HG02981 (cell line): ENCODE measurements around the gene SUSD6.
"Not testable (repeated sequence)": the region's sequence is repeated elsewhere in the genome, so short reads cannot be mapped to it uniquely, and the experiment has no call there.

Source experiments
- ATAC-seq: cut with Tn5 transposase; IDR thresholded peaks from one replicate; pipeline ENCODE4 v1.9.1; 2021; ENCODE audit warnings: mild to moderate bottlenecking, moderate library complexity; ENCODE audit not compliant: unreplicated experiment

Gene SUSD6

DNA sequence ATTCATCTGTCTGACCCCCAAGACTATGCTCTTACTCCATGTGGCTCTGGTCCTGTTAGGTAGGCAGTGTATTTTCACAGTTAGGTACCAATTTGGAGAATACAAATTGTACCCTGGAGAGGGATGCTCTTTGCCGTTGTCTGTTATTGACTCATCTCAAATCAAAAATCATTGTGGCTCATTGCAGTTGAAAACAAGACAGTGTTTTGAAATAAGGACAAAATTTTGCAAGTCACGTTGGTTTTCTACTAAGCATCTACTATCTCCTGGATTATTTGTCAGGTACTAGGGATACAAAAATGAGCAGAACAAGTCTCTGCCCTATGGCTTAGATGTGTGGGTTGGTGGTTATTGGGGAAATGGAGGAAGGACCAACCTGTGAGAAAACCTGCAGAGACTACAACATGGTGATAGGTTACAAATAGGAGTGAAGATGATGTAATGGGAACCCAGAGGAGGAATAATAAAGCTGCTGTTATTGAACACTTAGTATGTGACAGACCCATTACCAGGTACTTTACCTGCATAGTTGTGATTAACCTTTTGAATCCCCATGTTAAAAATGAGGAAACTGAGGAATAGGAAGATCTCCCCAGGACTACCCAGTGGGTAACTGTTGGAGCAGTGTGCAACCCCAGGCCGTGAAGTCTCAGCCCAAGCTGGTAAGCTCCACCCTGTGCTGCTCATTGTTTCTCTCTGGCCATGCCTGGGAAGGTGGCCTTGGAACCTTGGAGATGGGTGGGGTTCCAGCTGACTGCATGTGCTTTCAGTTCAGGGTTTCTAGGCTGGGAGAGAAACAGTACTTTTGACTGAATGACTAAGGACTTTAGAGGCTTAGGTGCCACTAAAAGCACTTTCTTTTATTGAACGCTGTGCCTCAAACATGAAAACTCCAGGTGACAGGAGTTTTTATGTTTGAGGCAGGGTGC, 82.7 kb downstream of the SUSD6 start:
- no peak for ATAC-seq

DNA sequence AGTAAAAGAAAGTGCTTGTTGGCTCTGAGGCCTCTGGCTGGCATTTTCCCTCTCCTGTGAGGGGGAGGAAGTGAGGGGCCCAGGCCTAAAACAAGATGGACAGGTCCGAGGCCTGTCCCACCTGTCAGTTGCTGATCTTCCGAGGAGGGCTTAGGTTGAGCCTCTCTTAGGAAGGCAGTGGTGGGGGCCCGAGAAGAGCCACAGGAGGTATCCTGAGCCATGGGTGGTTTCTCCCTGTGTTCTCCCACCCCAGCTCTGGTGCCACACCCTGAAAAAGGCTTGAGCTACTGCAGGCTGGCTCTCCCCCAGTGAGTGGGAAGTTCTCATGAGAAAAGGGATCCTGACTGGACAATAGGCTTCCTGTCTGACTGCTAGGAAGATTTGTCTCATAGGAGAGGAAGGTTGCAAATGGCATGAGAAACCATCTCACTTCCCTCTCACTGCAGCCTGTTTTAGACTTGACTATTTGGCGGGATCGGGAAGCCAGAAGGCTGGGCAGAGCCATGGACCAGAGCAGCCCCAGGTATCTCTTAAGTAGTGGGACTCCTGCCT, 83.4 kb downstream of the SUSD6 start:
- no peak for ATAC-seq

DNA sequence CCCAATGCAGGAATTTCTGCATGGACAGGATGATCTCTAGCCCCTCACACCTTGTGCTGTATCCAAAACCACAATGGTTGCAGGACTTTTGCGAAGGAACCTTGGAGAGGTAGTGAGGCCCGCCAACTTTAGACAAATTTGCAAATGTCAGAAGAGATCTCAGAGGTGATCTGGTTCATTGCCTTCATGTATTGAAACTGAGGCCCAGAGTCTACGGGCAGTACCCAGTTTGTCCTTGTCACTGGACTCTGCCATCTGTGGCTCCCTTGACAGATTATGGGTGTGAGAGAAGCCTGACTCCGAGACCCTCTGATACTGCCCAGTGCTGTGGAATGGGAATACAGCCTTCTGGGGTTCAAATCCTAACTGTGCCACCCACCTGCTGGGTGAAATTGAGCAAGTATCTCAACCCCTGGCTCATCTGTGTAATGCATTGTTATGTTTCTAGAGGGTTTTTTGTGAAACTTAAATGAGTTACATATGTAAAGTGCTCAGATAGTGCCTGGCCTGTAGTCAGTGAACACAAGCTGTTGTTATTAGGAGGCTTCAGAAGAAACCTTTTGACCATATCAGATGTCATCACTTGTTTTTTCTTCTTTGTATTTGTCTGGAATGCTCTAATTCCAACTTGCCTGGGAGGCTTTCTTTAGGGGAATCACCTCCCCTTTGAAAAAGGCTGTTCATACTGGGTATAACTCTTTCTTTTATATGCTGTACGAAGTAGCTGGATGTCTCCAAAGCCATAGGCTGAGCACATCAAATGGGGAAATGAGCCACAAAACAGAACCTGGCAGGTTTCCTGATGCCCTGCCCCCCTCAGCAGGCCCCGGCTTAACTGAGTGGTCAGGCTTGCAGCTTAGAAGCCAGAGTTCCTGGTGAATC, 84.2 kb downstream of the SUSD6 start:
- ATAC-seq, result peak; percentile 45

DNA sequence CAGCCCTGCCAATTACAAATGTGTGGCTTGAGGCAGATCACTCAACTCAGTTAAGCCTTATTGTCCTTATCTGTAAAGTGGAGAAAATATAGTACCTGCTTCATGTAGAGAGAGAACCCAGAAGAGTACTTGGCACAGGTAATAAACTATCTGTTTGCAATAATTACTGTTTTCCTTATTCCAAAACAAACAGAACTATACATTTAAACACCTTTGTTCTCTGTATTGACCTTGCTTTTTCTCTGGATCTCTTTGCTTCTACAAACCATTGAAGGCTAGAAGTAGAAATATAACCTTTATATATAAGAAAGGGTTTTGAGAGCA, 84.8 kb downstream of the SUSD6 start:
- no peak for ATAC-seq

DNA sequence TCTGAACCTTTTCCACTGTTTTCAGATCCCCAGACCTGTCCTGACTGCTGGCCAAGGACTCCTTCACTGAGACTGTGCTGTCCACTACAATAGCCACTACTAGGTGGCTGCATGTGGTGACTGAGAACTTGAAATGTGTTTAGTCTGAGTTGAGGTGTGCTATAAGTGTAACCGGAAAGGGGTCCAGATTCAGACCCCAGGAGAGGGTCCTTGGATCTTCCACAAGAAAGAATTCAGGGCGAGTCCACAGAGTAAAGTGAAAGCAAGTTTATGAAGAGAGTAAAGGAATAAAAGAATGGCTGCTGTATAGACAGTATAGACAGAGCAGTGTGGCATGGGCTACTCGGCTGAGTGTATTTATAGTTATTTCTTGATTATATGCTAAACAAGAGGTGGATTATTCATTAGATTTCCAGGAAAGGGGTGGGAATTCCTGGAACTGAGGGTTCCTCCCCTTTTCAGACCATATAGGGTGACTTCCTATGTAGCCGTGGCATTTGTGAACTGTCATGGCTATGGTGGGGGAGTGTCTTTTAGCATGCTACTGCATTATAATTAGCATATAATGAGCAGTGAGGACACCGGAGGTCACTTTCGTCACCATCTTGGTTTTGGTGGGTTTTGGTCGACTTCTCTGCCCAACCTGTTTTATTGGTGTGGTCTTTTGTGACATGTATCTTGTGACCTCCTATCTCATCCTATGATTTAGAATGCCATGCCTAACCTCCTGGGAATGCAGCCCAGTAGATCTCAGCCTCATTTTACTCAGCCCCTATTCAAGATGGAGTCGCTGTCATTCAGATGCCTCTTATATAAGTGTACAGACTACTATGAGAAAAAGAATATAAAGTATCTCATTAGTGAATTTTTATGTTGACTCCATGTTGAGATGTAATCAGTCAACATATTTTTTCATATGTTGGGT, 85.5 kb downstream of the SUSD6 start:
- ATAC-seq, result no peak

DNA sequence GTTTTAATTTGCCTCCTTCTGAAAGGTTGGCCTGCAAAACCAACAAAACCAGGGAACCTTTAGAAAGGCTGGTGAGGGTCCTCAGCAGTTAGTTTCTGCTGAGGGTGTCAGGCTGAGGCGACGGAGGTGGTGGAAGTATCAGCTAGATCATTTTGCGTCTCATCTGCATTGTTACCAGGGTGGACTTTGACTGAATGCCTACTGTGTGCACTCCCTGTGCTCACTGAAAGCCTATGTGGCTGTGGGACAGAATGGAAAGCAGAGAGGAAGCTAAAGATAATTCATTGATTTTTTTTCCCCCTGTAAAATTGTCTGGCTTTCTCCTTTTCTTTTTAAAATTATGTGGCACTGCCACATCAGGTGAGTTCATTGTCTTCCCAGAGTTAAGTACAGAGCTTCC, 87.2 kb downstream of the SUSD6 start:
- no peak for ATAC-seq

DNA sequence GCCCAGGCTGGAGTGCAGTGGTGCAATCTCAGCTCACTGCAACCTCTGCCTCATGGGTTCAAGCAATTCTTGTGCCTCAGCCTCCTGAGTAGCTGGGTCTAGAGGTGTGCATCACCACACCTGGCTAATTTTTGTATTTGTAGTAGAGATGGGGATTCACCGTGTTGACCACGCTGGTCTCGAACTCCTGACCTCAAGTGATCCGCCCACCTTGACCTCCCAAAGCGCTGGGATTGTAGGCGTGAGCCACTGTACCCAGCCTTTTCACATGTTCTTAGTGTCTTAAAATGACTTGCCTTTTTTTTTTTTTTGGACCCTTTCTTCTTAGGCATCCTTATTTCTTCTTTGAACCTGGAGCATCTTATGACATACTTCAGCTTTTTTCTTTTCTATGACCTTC, 87.8 kb downstream of the SUSD6 start:
- ATAC-seq, result not testable (repeated sequence)

DNA sequence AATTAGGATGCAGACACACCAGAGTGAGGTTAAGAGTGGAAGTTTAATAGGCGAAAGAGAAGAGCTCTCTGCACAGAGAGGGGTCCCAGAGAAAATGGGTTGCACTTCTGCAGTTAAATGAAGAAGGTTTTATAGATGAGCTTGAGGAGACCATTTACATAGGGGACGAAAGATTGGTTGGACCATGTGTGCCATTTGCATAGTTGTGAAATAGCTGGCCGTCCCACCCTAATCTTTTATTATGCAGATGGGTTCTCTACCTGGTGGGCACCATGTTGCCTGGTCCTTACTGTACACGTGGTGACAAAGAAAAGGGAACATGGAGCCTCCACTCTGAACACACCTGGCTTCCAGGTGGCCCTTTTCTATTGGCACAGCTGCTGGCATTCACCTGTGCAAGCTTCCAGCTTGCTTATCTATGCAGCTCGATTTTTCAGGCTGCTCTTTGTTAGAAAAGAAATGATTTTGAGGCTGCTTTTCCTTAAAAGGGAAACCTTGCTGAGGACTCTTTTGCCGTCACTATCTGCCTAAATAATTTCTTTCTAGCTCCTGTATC, 88.4 kb downstream of the SUSD6 start:
- no peak for ATAC-seq

DNA sequence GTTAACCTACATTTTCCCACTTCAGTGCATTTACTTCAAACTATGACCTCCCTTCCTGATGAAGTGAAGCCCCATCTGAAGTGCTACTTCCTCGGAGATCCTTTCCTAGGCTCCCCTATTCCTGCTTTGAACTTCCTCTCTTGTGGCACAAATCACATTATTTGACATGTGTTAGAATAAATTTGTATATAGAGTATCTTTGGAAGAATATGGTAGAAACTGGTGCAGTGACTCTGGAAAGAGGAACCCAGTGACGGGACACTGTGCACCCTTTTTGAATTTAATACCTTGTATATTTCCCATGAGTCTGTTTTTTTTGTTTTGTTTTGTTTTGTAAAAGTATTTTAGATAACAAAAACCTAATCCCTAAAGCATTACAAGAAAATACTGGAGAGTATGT, 89.2 kb downstream of the SUSD6 start:
- ATAC-seq, result no peak

DNA sequence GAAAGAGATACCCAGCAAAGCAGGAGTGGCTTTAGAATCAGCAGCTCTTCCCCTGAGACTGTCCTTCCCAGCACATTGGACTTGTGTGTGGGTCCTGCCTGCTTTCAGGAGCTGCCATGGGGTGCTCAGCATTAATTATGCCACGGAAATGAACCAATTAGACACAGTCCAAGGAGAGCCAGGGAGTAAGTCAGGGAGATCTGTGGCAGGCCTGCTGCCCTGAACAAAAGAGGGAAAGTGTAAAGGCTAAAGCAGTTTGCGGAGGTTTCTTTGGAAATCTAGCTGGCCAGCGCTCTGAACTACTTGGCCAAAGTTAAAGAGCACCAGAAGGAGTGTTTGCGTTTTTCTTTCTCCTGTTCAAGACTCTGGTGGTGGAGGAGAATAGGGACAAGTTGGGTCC, 89.9 kb downstream of the SUSD6 start:
- ATAC-seq, result no peak

DNA sequence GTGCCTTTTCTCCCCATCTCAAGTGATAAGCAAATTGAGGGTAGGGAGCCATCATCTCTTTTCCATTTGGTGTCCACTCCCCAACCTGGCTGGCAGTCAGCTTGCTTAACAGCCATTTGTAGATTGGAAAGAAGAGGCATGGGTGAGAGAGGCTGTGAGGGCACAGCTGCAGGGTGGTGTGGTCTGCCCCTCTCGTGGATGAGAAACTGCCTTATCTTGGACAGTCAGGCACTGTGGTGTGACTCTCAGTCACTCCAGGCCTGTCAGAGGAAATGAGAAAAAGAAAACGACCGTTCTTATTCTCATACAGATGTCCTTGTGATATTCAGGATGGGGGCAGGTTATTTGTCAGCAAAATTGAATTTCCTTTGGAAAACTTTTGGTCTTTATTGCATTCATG, 90.5 kb downstream of the SUSD6 start:
- no peak for ATAC-seq

DNA sequence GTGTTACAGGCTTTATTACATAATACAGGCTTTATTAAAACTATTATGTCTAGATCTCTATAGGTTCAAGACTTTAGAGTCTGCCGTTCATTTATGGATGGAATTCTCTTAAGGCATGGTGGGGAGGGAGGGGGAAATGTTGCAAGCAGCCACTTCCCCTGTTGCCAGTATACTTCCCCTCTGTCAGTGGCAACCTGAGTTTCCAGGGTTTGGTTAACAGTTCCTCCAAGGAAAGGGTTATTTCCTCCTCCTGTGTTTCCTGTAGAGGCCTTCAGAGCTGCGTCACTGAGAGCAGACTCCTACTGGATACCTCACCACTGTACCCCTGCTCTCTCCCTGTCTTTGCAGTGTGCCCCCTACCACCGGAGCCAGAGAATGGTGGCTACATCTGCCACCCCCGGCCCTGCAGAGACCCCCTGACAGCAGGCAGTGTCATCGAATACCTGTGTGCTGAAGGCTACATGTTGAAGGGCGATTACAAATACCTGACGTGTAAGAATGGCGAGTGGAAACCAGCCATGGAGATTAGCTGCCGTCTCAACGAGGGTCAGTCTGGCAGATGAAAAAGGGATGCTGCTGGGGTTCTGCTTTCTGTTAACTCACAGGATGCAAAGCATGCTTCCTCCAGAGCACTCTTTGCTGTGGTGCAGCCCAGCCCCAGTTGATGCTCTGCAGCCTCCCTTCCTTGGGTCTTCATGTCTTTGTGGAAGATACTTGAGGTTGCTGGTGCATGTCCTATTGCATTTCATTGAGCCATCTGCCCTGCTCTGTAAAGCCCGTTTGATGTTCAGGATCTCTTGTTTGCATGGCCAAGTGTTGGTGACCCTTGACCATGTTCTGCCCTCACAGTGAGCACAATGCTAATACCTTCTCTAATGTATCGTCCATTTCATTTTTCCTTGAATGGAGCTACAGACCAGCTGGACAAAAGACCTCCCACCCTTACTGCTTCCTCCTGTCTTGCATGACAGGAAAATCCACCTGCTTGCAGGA, 91.9 kb downstream of the SUSD6 start:
- ATAC-seq, result no peak

DNA sequence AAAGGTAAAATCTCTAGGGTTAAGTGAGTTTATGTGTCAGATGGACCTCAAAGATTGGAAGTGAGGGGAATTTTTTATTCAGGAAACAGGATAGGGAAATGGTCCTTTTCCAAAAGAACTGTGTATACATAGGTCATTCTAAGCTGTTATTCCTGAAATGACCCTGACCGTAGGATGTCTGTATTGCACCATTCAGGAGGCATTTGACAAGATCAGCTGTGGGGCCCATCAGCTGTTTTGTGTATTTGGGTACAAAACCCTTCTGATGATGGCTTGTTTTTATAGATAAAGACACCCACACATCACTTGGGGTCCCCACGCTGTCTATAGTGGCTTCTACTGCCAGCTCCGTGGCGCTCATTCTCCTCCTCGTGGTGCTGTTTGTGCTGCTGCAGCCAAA, 92.9 kb downstream of the SUSD6 start:
- no peak for ATAC-seq

DNA sequence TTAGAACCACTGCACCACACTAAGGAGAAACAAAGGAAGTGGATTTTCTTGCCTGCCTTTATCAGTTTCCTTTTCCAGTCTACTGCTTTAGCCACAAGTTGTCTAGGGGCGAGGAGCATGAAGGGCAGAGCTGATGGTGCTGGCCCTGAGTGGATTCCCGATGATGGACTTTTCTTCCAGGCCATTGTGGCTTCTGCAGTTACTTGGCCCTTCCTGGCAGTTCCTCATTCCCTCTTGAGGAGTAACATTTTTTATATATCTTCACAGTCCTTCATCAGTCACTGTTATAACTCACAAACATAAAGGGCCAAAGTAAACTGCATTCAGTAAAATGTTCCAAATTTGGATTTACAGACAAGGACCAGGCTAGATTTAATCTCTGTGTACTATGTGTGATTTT, 94.3 kb downstream of the SUSD6 start:
- no peak for ATAC-seq

DNA sequence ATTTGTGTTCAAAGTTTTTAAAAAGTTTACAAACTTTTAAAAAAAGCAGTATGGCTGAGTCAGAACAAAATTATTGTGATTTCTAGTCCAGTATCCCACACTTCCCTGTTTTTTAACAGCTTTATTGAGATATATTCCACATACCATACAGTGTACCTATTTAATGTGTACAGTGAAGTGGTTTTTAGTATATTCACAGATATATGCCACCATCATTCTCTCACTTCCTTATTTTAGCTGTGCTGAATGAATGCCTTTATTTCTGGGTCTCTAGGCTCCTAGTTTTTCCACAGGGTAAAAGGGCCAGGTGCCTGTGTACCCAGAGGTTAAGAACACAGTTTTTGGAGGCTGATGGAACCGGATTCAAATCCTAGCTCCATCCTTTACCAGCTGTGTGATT, 96.7 kb downstream of the SUSD6 start:
- no peak for ATAC-seq

DNA sequence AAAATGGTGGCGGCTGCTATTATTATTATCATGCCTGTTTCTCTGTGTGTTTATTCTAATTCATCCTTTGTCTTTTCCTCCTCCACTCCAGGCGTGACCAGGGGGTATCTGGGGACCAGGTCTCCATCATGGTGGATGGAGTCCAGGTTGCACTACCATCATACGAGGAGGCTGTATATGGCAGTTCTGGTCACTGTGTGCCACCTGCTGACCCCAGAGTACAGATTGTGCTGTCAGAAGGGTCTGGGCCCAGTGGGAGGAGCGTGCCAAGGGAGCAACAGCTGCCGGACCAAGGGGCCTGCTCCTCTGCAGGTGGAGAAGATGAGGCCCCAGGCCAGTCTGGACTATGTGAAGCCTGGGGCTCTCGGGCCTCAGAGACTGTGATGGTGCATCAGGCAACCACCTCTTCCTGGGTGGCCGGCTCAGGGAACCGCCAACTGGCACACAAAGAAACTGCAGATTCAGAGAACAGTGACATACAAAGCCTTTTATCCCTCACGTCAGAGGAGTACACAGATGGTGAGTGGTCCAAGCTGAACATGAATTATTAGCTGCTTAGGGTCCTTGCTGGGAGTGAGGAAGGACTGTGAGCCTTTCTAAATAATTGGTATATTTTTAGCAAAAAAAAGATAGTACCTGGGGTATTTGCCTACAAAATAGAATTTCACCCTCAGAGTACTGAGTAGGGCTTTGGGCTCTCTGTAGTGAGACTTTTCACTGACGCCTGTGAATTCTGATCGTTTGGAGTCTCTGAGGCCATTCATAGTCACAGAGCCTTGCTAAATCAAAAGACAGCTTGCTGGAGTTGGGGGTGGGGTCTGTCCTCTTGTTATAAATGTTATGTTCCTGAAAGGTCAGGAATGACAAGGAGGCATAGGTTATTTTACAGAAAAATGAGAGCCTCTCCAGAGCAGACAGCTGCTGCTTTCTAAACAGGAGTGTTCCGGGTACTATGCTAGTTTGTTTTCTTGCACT, 97.5 kb downstream of the SUSD6 start:
- no peak for ATAC-seq

DNA sequence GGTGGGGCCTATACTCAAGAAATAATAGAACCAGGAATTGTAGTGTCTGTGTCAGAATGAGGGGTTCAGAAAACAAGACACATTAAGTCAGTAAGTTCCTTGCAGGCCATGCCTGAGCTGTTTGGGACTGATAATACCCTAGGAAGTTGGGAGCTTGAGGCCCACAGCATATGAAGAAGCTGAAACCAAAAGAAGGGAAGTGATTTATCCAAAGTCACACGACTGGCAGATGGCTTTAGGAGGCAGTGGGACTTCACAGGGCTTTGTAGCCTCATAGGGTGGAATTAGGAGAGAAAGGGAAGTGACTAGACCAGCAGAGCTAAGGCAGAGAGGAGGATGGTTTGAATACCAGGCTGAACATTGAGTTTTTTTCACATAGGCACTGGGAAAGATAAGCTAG, 99.0 kb downstream of the SUSD6 start:
- ATAC-seq, result no peak

DNA sequence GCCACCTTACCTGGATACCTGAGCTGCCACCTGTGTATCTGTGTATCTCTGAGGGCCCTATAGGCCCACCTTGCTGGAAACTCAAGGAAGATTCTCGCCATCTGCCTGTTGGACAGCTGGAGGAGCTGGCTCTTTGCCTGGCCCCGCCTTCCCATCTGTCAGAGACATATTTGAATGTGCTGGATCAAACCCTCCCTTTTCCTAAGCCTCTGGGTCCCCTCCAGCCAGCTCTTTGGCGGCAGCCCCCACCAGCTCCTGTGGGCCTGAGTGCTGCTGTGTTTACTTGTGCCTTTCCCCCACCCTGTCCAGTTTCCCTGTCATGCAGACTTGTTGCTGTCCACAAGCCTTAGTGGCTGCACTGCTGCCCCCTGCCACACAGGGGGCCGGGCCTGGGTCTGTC, 99.7 kb downstream of the SUSD6 start:
- ATAC-seq, result no peak
